OCI-LY7 (cell line): ENCODE data around the gene MYBL2. TPM values are rescaled to one million over a fixed set of nuclear protein-coding genes. Genes with fewer than 3 reads are reported as not detected.

Source experiments
- BruUV-seq: library from RNA; stranded (reverse); fragments of 400-500 nt; replicated peaks from 2 replicates; lab custom pipeline; 2021; lab: Mats Ljungman, UMichigan
- CTCF ChIA-PET: fragments of 300-600 bp; sonication (Branson Sonifier 250); formaldehyde crosslinking; loops from one replicate; lab custom pipeline; 2022; ENCODE audit warnings: antibody characterized with exemption; ENCODE audit not compliant: unreplicated experiment; lab: Charles Lee
- POLR2A ChIA-PET: fragments of 300-600 bp; sonication (Branson Sonifier 250); formaldehyde crosslinking; loops from one replicate; lab custom pipeline; 2022; ENCODE audit warnings: antibody characterized with exemption; lab: Charles Lee
- DNase-seq: peaks from one replicate; pipeline ENCODE4 v3.0.0-alpha.2; 2015; ENCODE audit warnings: low spot score
- H2AFZ ChIP-seq: fragments of 200-600 bp; sonication (generic), shearing (Covaris generic); 2 replicates; pipeline ENCODE4 v1.6.1; 2014; ENCODE audit warnings: mild to moderate bottlenecking, antibody characterized with exemption, low read length, moderate library complexity
- H3K27ac ChIP-seq: fragments of 200-600 bp; sonication (generic); 2 replicates; pipeline ENCODE4 v1.5.1; 2014; ENCODE audit warnings: mixed run types, low read depth, mild to moderate bottlenecking, moderate library complexity, low read length, inconsistent platforms; ENCODE audit not compliant: poor library complexity, severe bottlenecking
- H3K36me3 ChIP-seq: fragments of 200-600 bp; sonication (generic); 2 replicates; pipeline ENCODE4 v1.6.1; 2014; ENCODE audit warnings: mild to moderate bottlenecking, antibody characterized with exemption, low read length, moderate library complexity, mixed read lengths; ENCODE audit not compliant: insufficient read depth
- H3K4me1 ChIP-seq: fragments of 200-600 bp; sonication (generic); 2 replicates; pipeline ENCODE4 v1.5.1; 2014; ENCODE audit warnings: mild to moderate bottlenecking, low read length; ENCODE audit not compliant: insufficient read depth, poor library complexity, severe bottlenecking
- H3K4me2 ChIP-seq: fragments of 200-600 bp; sonication (generic); 2 replicates; pipeline ENCODE4 v1.6.1; 2014; ENCODE audit warnings: mild to moderate bottlenecking, low read length
- H3K4me3 ChIP-seq: fragments of 200-600 bp; sonication (generic); 2 replicates; pipeline ENCODE4 v1.5.1; 2014; ENCODE audit warnings: mild to moderate bottlenecking, low read depth, low read length; ENCODE audit not compliant: poor library complexity, severe bottlenecking
- H3K79me2 ChIP-seq: fragments of 200-600 bp; sonication (generic); 2 replicates; pipeline ENCODE4 v1.6.1; 2016; ENCODE audit warnings: low read depth, mild to moderate bottlenecking, low read length, moderate library complexity, mixed read lengths; ENCODE audit not compliant: insufficient read depth
- H3K9me2 ChIP-seq: fragments of 200-600 bp; sonication (generic); 2 replicates; pipeline ENCODE4 v1.6.1; 2016; ENCODE audit warnings: mild to moderate bottlenecking, low read length, mixed read lengths; ENCODE audit not compliant: insufficient read depth
- H3K9me3 ChIP-seq: fragments of 200-600 bp; sonication (generic); 2 replicates; pipeline ENCODE4 v1.6.1; 2014; ENCODE audit warnings: mild to moderate bottlenecking, mixed run types, low read length, mixed read lengths
- H4K20me1 ChIP-seq: fragments of 200-600 bp; sonication (generic); 2 replicates; pipeline ENCODE4 v1.6.1; 2014; ENCODE audit warnings: mild to moderate bottlenecking, antibody characterized with exemption, low read length, moderate library complexity, mixed read lengths; ENCODE audit not compliant: insufficient read depth
- CTCF ChIP-seq: fragments of 200-600 bp; sonication (generic); conservative IDR thresholded peaks from 2 replicates; pipeline ENCODE4 v1.5.1; 2014; ENCODE audit warnings: mild to moderate bottlenecking, antibody characterized with exemption, low read length, moderate library complexity, mixed read lengths
- EZH2phosphoT487 ChIP-seq: fragments of 200-600 bp; sonication (generic); IDR thresholded peaks from 2 replicates; pipeline ENCODE4 v1.6.1; 2018; ENCODE audit warnings: low read depth, borderline replicate concordance, mild to moderate bottlenecking, mixed run types, antibody characterized with exemption, low read length, moderate library complexity, mixed read lengths
- intact Hi-C: fragments of 100-400 bp; cut with micrococcal nuclease; formaldehyde crosslinking; loops from one replicate; pipeline ENCODE4 v1.10.0; 2022; ENCODE audit not compliant: unreplicated experiment
- total RNA-seq, 2 experiments: library from RNA; depleted of rRNA in 1 of 2; stranded (reverse); fragments of >200 nt in 1 of 2; shearing (Covaris generic) in 1 of 2; gene quantifications; 2 replicates each; pipeline ENCODE4 v1.2.3, GENCODE V29; 2014 to 2022

MYBL2 gene
- total RNA-seq, 2 experiments from 2014 or later, result 268 to 472 TPM

GRCh38 chr20:43752051-43752360 lies 85.1 kb downstream of the MYBL2 start:
- intact Hi-C loops, result no loop called here
- no TSS peak for BruUV-seq
- H3K36me3 ChIP-seq, result no peaks in the 10 kb centered on the region
- CTCF ChIA-PET, result interaction anchor here (1.4 kb wide), 1 partner anchor 330 kb away, joined by 3 read pairs; no protein-coding TSS in a partner anchor
- peak overlapping the region; percentile 18 for H3K27ac ChIP-seq
- peaks cover 36% of the 10 kb centered on the region for H3K4me1 ChIP-seq
- H3K79me2 ChIP-seq, result no peaks in the 10 kb centered on the region
- peak overlapping the region; percentile 11 for H3K4me3 ChIP-seq
- no peak for DNase-seq
- H3K9me3 ChIP-seq, result no peaks in the 10 kb centered on the region
- POLR2A ChIA-PET, result interaction anchor here (0.7 kb wide), 1 partner anchor 205 kb away, joined by 6 read pairs; no protein-coding TSS in a partner anchor
- peak overlapping the region; percentile 54 for H3K4me2 ChIP-seq
- no peak for TF ChIP-seq CTCF
- no peak for TF ChIP-seq EZH2phosphoT487
- H3K9me2 ChIP-seq, result no peaks in the 10 kb centered on the region
- H2AFZ ChIP-seq, result peak overlapping the region; percentile 80; the same call in 1 of the 2 replicates
- H4K20me1 ChIP-seq, result no peaks in the 10 kb centered on the region

GRCh38 chr20:43752561-43753301 lies 85.8 kb downstream of the MYBL2 start:
- no peak for TF ChIP-seq CTCF
- no peak for TF ChIP-seq EZH2phosphoT487
- no peaks in the 10 kb centered on the region for H3K36me3 ChIP-seq
- peak overlapping the region; percentile 80; the same call in 1 of the 2 replicates for H2AFZ ChIP-seq
- ChIA-PET POLR2A (no interaction called here), CTCF (no interaction called here)
- BruUV-seq, result no TSS peak
- peak overlapping the region; percentile 54 for H3K4me2 ChIP-seq
- H3K79me2 ChIP-seq, result no peaks in the 10 kb centered on the region
- peak; percentile 77 for DNase-seq
- H3K9me2 ChIP-seq, result no peaks in the 10 kb centered on the region
- H3K4me1 ChIP-seq, result peaks cover 36% of the 10 kb centered on the region
- no peaks in the 10 kb centered on the region for H3K9me3 ChIP-seq
- intact Hi-C loops, result no loop called here
- peak overlapping the region; percentile 11 for H3K4me3 ChIP-seq
- no peaks in the 10 kb centered on the region for H4K20me1 ChIP-seq
- peak overlapping the region; percentile 18 for H3K27ac ChIP-seq

- H3K4me3 ChIP-seq, result no peak overlapping the region
- H4K20me1 ChIP-seq, result no peaks in the 10 kb centered on the region
- no peak overlapping the region for H3K4me2 ChIP-seq
- BruUV-seq, result no TSS peak
- H3K9me2 ChIP-seq, result no peaks in the 10 kb centered on the region
- POLR2A ChIA-PET, result no interaction called here
- intact Hi-C loops, result no loop called here
- no peak overlapping the region for H2AFZ ChIP-seq
- no peak for DNase-seq
- H3K79me2 ChIP-seq, result no peaks in the 10 kb centered on the region
- no peak overlapping the region for H3K27ac ChIP-seq
- H3K36me3 ChIP-seq, result no peaks in the 10 kb centered on the region
- H3K4me1 ChIP-seq, result peaks cover 25% of the 10 kb centered on the region
- TF ChIP-seq CTCF (no peak), EZH2phosphoT487 (no peak)
- CTCF ChIA-PET, result no interaction called here
- H3K9me3 ChIP-seq, result no peaks in the 10 kb centered on the region
Measured at GRCh38 chr20:43755390-43755789, 88.5 kb downstream of the MYBL2 start.
